CD4-positive, alpha-beta T cell treated with Interleukin-10 for 1 hour (primary cell): ENCODE results near the gene MGST2.
"Not testable (repeated sequence)": the region's sequence is repeated elsewhere in the genome, so short reads cannot be mapped to it uniquely, and the experiment has no call there.

Experiments used
- DNase-seq: peaks from one replicate; pipeline ENCODE4 v3.0.0-alpha.2; 2020

MGST2 gene

GRCh38 chr4:139665690-139666529 lies at the start of gene MGST2:
TSS of gene MGST2 (plus strand) at chr4:139665819. CDS start at chr4:139666020, 201 bp downstream.
- DNase-seq: peak; percentile 30

GRCh38 chr4:139617702-139618490 lies 47.7 kb upstream of the MGST2 start:
- no peak for DNase-seq

GRCh38 chr4:139619644-139620043 lies 46.0 kb upstream of the MGST2 start:
- DNase-seq: no peak

GRCh38 chr4:139622901-139623381 lies 42.7 kb upstream of the MGST2 start:
- DNase-seq: no peak

- DNase-seq: no peak
Measured at GRCh38 chr4:139624441-139625092, 41.1 kb upstream of the MGST2 start.

GRCh38 chr4:139625093-139625455 lies 40.5 kb upstream of the MGST2 start:
- DNase-seq: no peak

- DNase-seq: no peak
Measured at GRCh38 chr4:139625482-139625881, 40.1 kb upstream of the MGST2 start.

GRCh38 chr4:139628184-139629012 lies 37.2 kb upstream of the MGST2 start:
- no peak for DNase-seq

- no peak for DNase-seq
Measured at GRCh38 chr4:139629436-139630125, 36.0 kb upstream of the MGST2 start.

GRCh38 chr4:139630126-139630495 lies 35.5 kb upstream of the MGST2 start:
- DNase-seq: no peak

- DNase-seq: no peak
Measured at GRCh38 chr4:139630991-139631390, 34.6 kb upstream of the MGST2 start.

GRCh38 chr4:139631791-139632190 lies 33.8 kb upstream of the MGST2 start:
- DNase-seq: no peak

- DNase-seq: not testable (repeated sequence)
Measured at GRCh38 chr4:139632739-139633138, 32.9 kb upstream of the MGST2 start.

GRCh38 chr4:139633195-139633594 lies 32.4 kb upstream of the MGST2 start:
- DNase-seq: no peak

GRCh38 chr4:139633661-139634060 lies 32.0 kb upstream of the MGST2 start:
- no peak for DNase-seq

GRCh38 chr4:139635966-139636365 lies 29.7 kb upstream of the MGST2 start:
- DNase-seq: no peak

- not testable (repeated sequence) for DNase-seq
Measured at GRCh38 chr4:139638306-139638705, 27.3 kb upstream of the MGST2 start.

GRCh38 chr4:139639654-139640053 lies 26.0 kb upstream of the MGST2 start:
- no peak for DNase-seq

GRCh38 chr4:139641218-139641617 lies 24.4 kb upstream of the MGST2 start:
- DNase-seq: no peak

- DNase-seq: no peak
Measured at GRCh38 chr4:139642364-139642763, 23.3 kb upstream of the MGST2 start.

- no peak for DNase-seq
Measured at GRCh38 chr4:139643042-139643895, 22.4 kb upstream of the MGST2 start.
